Frontal cortex (tissue), 4 donors: ENCODE results near the gene EXOC4. TPM values are rescaled to one million over a fixed set of nuclear protein-coding genes. Genes with fewer than 3 reads are reported as not detected.

Source experiments
- DNase-seq, 2 donors: peaks; one replicate each; pipeline ENCODE4 v3.0.0; 2012; ENCODE audit warnings: low spot score in 2 of 2
- FAIRE-seq: peaks from 2 replicates; lab custom pipeline; 2012; peaks lifted over from hg19 to GRCh38; lab: Jason Lieb, UNC
- total RNA-seq: library from RNA; depleted of rRNA; stranded (reverse); fragments of >200 nt; gene quantifications from one replicate; pipeline ENCODE4 v1.2.3, GENCODE V29; 2014
- donor health status: control.
- donor health status: control.
- donor health status: control.

The EXOC4 gene
- total RNA-seq, 1 donor from 2014 or later: 286 TPM

- FAIRE-seq: no peak
- no peak for DNase-seq
Measured at GRCh38 chr7:133916621-133917020, 663.7 kb downstream of the EXOC4 start.

DNA sequence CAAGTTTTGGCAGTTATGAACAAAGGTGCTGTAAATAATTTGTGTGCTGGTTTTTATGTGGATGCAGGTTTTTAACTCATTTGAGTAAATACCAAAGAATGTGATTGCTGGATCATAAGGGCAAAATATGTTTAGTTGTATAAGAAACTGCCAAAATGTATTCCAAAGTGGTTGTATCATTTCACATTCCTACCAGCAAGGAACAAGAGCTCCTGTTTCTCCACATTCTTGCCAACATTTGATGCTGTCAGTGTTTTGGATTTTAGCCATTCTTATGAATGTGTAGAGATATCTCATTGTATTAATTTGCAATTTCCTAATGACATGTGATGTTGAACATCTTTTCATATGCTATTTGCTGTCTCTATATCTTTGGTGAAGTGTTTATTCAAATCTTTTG is 666.9 kb downstream of the EXOC4 start:
- no peak for FAIRE-seq
- DNase-seq: no peak

- FAIRE-seq (no peak), DNase-seq (no peak)
Measured at GRCh38 chr7:133921635-133922182, 668.8 kb downstream of the EXOC4 start.

- FAIRE-seq (no peak), DNase-seq (no peak)
Measured at GRCh38 chr7:133923974-133924373, 671.1 kb downstream of the EXOC4 start.

GRCh38 chr7:133931053-133931452 is 678.2 kb downstream of the EXOC4 start:
- DNase-seq: no peak
- FAIRE-seq: no peak

DNA sequence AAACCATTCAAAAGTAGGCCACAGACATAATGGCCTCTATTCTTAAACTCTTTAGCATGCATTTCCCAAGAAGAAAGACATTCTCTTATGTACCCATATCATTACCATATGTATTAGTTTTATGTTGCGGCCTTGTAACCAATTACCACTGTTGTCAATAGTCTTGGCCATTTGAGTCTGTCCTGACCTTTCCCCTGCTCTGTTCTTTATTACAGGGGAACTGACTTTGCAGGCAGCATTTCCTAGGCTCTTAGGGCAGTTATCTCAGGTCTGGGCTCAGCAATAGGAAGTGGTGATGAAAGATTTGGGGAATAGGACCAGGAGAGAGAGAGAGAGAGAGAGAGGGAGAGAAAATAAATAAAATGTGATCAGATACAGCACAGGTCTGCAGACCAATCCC is 679.7 kb downstream of the EXOC4 start:
- no peak for DNase-seq
- FAIRE-seq: no peak

DNA sequence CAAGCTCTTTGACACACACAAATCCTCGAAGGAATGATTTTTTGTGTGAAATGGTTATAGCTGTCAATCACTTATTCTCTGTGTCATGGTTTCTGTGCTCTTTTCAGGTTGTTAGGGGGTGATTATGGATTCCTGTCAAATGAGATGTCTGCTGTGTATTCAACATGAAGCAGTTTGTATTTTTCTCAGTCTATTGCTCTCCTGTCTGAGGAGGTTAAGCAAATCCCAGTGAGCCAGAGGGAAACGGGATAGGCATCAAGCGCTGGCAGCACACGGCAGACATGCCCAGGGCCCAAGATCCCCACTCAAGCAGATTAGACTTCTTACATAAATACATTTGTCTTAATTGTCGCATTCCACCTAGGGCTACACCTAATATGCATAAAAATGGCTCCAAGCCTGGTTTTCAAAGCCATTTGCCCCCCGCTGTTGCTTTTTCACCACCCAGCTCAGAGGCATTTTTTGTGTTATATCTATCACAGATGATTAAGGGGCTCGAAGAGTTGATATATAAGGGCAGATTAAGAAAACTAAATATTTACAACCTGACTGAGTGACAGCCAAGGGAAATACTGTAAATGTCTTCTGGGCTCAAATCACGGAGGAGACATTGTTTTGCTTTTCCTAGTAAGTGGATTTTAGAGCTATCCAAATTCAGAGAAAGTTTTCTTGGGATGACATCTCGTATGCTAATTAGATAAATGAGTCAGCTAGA is 681.5 kb downstream of the EXOC4 start:
- no peak for FAIRE-seq

GRCh38 chr7:133934977-133935330 is 682.1 kb downstream of the EXOC4 start:
- FAIRE-seq (no peak), DNase-seq (no peak)

More for the DNA sequence above, 681.5 kb downstream of the EXOC4 start:
- no peak for DNase-seq

DNA sequence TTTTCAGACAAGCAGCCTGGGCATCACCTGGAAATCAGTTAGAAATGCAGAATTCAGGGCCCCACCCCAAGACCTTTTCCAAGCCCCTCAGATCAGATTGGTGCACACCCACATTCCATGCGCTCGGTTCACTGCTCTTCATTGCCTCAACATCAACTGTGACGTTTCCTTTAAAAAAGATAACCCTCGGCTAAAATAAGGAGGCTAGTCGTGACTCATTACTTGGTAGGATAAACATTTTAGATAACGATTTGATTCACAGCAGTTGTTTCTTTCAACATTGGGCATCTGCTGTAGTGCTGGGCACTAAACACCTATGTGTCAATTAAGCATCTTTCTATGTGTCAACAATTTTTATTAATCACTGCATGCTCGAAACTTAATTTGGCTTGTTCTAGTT is 683.2 kb downstream of the EXOC4 start:
- DNase-seq (no peak), FAIRE-seq (no peak)

DNA sequence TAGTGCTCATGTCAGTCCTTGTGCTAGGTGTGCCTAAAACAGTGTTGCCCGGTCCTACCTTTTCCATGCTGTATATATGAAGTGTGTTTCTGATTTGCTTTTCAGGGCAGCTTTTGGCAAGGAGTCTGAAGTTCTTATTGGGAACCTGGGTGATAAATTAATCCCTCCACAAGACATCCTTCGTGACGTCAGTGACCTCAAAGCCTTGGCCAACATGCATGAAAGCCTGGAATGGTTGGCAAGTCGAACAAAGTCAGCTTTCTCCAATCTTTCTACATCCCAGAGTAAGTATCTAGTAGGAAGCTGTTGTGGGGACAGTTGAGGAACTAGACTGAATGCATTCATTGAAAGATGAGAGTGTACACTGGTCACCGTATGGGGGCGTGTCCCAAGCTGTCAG is 684.9 kb downstream of the EXOC4 start:
- no peak for DNase-seq
- no peak for FAIRE-seq

DNA sequence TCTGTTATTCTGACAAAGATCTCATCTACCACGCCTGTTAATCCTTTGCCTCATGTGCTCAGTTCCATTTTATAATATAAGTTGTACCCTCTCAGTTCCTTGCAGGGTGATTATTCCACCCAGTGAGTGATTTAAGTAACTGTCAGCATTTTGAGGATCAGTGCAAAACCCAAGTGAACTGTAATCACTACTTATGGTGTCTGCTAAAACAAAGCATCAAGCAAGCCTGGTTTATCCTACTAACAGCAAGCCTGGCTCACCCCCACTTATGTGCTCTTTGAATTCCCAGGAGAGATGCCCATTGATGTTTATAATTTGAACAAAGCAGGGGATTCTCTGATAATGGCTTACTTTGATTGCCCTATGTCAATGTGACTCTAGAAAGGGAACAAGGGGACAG is 687.5 kb downstream of the EXOC4 start:
- DNase-seq (no peak), FAIRE-seq (no peak)

DNA sequence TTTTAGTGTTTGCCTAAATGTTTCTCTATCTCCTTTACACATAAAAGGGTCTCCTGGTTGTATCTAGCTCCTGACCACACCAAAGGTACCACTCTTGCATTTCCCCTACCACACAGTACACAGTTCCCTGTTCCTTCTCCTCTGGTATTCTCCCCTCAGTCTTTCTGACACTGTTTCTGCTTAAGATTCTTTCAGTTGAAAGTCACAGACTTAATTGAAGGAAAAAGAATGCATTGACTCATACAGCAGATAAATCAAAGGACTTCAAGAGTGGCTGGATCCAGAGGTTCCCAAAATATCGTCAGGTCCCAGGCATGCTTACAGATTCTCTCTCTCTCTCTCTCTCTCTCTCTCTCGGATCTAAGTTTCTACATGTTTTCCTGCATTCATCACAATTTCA is 688.6 kb downstream of the EXOC4 start:
- DNase-seq (no peak), FAIRE-seq (no peak)

DNA sequence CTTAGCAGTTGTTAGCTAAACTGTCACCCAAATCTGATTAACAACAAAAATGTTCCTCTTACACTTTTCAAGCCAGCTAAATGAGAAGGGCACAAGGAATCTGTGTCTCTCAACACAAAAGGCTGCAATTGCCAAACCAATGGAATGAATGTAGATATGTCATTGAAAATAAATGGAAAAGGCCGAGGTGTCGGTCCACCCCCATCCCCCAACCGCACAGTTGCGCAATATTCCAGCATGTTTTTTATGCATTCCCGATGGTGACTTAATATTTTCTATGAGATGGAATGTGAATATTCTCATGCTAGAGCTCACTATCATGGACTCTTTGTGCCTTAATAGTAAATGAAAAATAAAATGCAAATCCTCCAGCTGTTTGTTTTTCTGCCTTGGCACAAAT is 692.6 kb downstream of the EXOC4 start:
- FAIRE-seq: no peak

GRCh38 chr7:133947458-133948254 is 694.8 kb downstream of the EXOC4 start:
- no peak for DNase-seq
- no peak for FAIRE-seq

More for the DNA sequence above, 692.6 kb downstream of the EXOC4 start:
- no peak for DNase-seq

GRCh38 chr7:133948588-133948987 is 695.7 kb downstream of the EXOC4 start:
- DNase-seq: no peak
- no peak for FAIRE-seq

DNA sequence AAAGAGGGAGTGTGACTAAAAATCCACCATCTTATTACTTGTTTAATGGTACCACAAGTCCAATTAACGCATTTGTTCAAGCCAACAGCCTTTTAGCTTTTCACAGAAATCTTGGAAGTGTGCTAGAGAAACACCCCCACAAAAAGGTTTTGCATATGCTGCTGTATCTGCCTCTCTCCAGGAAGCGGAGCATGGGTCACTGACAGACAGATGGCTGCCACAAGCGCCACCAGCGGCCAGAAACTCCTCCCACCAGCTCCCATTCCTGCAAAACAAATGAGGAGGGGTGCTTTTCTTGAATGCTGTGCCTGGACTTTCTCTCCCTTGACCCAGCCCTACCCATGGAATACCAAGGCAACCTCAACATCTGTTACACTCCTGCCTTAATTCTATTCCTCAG is 698.0 kb downstream of the EXOC4 start:
- FAIRE-seq (no peak), DNase-seq (no peak)

- DNase-seq (no peak), FAIRE-seq (no peak)
Measured at GRCh38 chr7:133955208-133955607, 702.3 kb downstream of the EXOC4 start.

- FAIRE-seq (no peak), DNase-seq (no peak)
Measured at GRCh38 chr7:133957845-133958244, 705.0 kb downstream of the EXOC4 start.

DNA sequence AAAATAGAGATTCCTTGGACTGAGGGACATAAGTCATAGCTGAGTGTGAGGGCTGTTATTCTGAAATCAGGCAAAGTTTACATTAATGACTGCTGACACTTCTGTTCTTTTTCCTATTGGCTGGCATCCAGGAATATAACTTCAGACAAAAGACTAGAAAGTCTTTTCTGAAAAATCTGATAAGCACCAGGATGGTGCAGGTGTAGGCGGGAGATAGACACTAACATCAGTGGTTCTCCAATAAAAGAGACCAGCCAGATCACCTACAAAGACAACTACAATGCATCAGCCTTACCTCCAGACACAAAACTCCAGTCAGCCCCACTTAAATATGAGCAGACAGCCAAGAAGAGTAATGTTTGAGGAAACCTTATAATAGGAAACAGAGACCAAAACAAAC is 705.9 kb downstream of the EXOC4 start:
- DNase-seq (no peak), FAIRE-seq (no peak)

DNA sequence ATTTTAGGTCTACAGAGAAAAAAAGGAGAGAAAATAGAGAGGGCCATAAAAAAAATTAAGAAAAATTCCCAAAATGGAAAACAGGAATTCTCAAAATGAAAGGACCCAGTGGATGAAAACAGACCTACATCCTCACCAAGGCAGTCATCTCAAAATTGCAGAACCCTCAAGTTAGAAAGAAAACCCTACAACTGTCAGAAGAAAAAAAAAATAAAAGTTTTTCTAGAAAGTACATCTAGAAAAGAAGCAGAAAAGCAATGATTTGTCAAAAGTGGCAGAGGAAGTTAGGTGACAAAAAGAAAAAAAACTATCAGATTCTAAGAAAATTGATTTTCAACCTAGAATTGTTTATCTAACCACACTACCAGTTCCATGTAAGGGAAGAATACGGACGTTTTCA is 706.6 kb downstream of the EXOC4 start:
- no peak for FAIRE-seq
- DNase-seq: no peak

DNA sequence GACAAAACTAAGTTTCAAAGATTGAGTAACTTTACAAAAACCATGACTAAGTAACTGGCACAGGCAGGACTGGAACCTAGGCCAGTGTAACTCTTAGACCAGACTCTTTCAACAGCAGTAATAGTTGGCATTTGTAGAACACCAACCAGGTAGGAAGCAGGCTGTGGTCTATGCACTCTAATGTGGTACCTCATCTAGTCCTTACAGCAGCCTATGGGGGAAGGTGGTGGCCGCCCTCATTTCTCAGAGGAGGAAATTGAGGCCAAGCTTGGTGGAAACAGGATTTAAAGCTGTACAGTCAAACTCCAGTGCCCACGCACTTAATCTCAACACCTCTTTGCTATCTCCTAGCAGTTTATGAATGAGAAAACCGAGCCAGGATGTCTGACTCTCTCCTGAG is 708.8 kb downstream of the EXOC4 start:
- FAIRE-seq: no peak

More for the DNA sequence above, 708.8 kb downstream of the EXOC4 start:
- no peak for DNase-seq
